GM23338 (cell line): ENCODE data around the gene CNOT6. TPM values are rescaled to one million over a fixed set of nuclear protein-coding genes. Genes with fewer than 3 reads are reported as not detected.

Experiments
- ATAC-seq: fragments of 200-7000 bp; cut with Tn5 transposase; 3 replicates; pipeline ENCODE4 v1.9.1; 2020
- DNase-seq: peaks from one replicate; pipeline ENCODE4 v3.0.0-alpha.2; 2015; ENCODE audit warnings: low spot score
- H2AFZ ChIP-seq: fragments of 200-600 bp; sonication (generic); 2 replicates; pipeline ENCODE4 v1.8.0; 2016; ENCODE audit warnings: antibody characterized with exemption, mild to moderate bottlenecking, moderate library complexity
- H3F3A ChIP-seq: fragments of 200-600 bp; sonication (generic); replicated peaks from 2 replicates; pipeline ENCODE4 v1.8.0; 2017; ENCODE audit warnings: antibody characterized with exemption, mixed run types, low read depth
- H3K27ac ChIP-seq: fragments of 200-600 bp; sonication (generic); 2 replicates; pipeline ENCODE4 v1.6.1; 2016; ENCODE audit warnings: low read depth
- H3K27me3 ChIP-seq: fragments of 200-600 bp; sonication (generic); 2 replicates; pipeline ENCODE4 v1.8.0; 2016; ENCODE audit warnings: mild to moderate bottlenecking, mixed run types, moderate library complexity; ENCODE audit not compliant: insufficient read depth
- H3K36me3 ChIP-seq: fragments of 200-600 bp; sonication (generic); 2 replicates; pipeline ENCODE4 v1.8.0; 2016; ENCODE audit warnings: mild to moderate bottlenecking; ENCODE audit not compliant: insufficient read depth
- H3K4me1 ChIP-seq: fragments of 200-600 bp; sonication (generic); 2 replicates; pipeline ENCODE4 v1.8.0; 2016; ENCODE audit warnings: mild to moderate bottlenecking, moderate library complexity; ENCODE audit not compliant: insufficient read depth
- H3K4me2 ChIP-seq: fragments of 200-600 bp; sonication (generic); 2 replicates; pipeline ENCODE4 v1.7.1; 2017; ENCODE audit warnings: mixed run types
- H3K4me3 ChIP-seq: fragments of 200-600 bp; sonication (generic); 2 replicates; pipeline ENCODE4 v1.6.1; 2016; ENCODE audit warnings: mixed run types
- H3K79me2 ChIP-seq: fragments of 200-600 bp; sonication (generic); replicated peaks from 2 replicates; pipeline ENCODE4 v1.8.0; 2017; ENCODE audit warnings: mild to moderate bottlenecking; ENCODE audit not compliant: insufficient read depth
- H3K9me2 ChIP-seq: fragments of 200-600 bp; sonication (generic); 2 replicates; pipeline ENCODE4 v1.8.0; 2017; ENCODE audit not compliant: insufficient read depth
- H4K20me1 ChIP-seq: fragments of 200-600 bp; sonication (generic); replicated peaks from 2 replicates; pipeline ENCODE4 v1.8.0; 2017; ENCODE audit warnings: mild to moderate bottlenecking; ENCODE audit not compliant: insufficient read depth
- H3K27ac Mint-ChIP-seq: 2 replicates; pipeline ENCODE4 v1.8.0; 2020; ENCODE audit warnings: inconsistent platforms, mild to moderate bottlenecking, moderate library complexity, mixed read lengths
- H3K27me3 Mint-ChIP-seq: 3 replicates; pipeline ENCODE4 v1.8.0; 2022; ENCODE audit warnings: low read depth, mild to moderate bottlenecking, moderate library complexity, mixed read lengths, inconsistent platforms; ENCODE audit not compliant: insufficient read depth, poor library complexity
- H3K36me3 Mint-ChIP-seq: 3 replicates; pipeline ENCODE4 v1.8.0; 2021; ENCODE audit warnings: low read depth, mild to moderate bottlenecking, inconsistent platforms, moderate library complexity, mixed read lengths
- H3K4me1 Mint-ChIP-seq: 3 replicates; pipeline ENCODE4 v1.8.0; 2020; ENCODE audit warnings: mild to moderate bottlenecking, inconsistent platforms, mixed read lengths
- H3K4me3 Mint-ChIP-seq: 3 replicates; pipeline ENCODE4 v1.8.0; 2021; ENCODE audit warnings: moderate library complexity, mild to moderate bottlenecking, inconsistent platforms, mixed read lengths
- H3K9me3 Mint-ChIP-seq: 3 replicates; pipeline ENCODE4 v1.8.0; 2020; ENCODE audit warnings: moderate library complexity, mild to moderate bottlenecking, inconsistent platforms, mixed read lengths
- CREB1 ChIP-seq: fragments of 250-450 bp; sonication (Bioruptor Pico); IDR thresholded peaks from 2 replicates; pipeline ENCODE4 v1.5.0; 2020; ENCODE audit warnings: low read depth, mild to moderate bottlenecking, moderate library complexity
- EZH2 ChIP-seq: fragments of 200-600 bp; sonication (generic); IDR thresholded peaks from one replicate; pipeline ENCODE4 v1.8.0; 2017; ENCODE audit warnings: antibody characterized with exemption, mild to moderate bottlenecking, low read depth; ENCODE audit not compliant: unreplicated experiment
- EZH2phosphoT487 ChIP-seq: fragments of 200-600 bp; sonication (generic); IDR thresholded peaks from one replicate; pipeline ENCODE4 v1.8.1; 2018; ENCODE audit warnings: antibody characterized with exemption; ENCODE audit not compliant: unreplicated experiment
- JUNB ChIP-seq: IDR thresholded peaks from one replicate; pipeline ENCODE4 v1.6.1; 2016; ENCODE audit warnings: antibody characterized with exemption; ENCODE audit not compliant: unreplicated experiment
- NANOG ChIP-seq: IDR thresholded peaks from 2 replicates; pipeline ENCODE4 v1.6.1; 2016; ENCODE audit warnings: antibody characterized with exemption, borderline replicate concordance
- STAT1 ChIP-seq: IDR thresholded peaks from one replicate; pipeline ENCODE4 v1.6.1; 2016; ENCODE audit warnings: antibody characterized with exemption; ENCODE audit not compliant: unreplicated experiment
- ZNF114 ChIP-seq: fragments of 250-450 bp; sonication (Bioruptor Pico); IDR thresholded peaks from 2 replicates; pipeline ENCODE4 v1.5.0; 2020; ENCODE audit warnings: mild to moderate bottlenecking, moderate library complexity
- ZNF331 ChIP-seq: fragments of 250-450 bp; sonication (Bioruptor Pico); IDR thresholded peaks from 2 replicates; pipeline ENCODE4 v1.5.0; 2020; ENCODE audit warnings: low read depth, mild to moderate bottlenecking, moderate library complexity
- polyA plus RNA-seq: library from polyadenylated mRNA; unstranded; fragments of >200 nt; fragmentation: Nextera tagmentation; extraction: Ambion mirVana; gene quantifications from 2 replicates; pipeline ENCODE4 v1.2.1, GENCODE V29; 2016
- total RNA-seq: library from RNA; depleted of rRNA; stranded (reverse); fragments of >200 nt; shearing (Covaris generic); gene quantifications from 2 replicates; pipeline ENCODE4 v1.2.3, GENCODE V29; 2014
- TF ChIP-seq, protein P1 (sequence below): IDR thresholded peaks from 2 replicates; pipeline ENCODE4 v1.6.1; 2016; ENCODE audit warnings: antibody characterized with exemption
- TF ChIP-seq, protein P2 (sequence below): IDR thresholded peaks from one replicate; pipeline ENCODE4 v1.6.1; 2018; ENCODE audit warnings: antibody characterized with exemption; ENCODE audit not compliant: unreplicated experiment
- TF ChIP-seq, protein P3 (sequence below), 2 experiments: fragments of 200-600 bp in 1 of 2; sonication (generic) in 1 of 2; conservative IDR thresholded peaks; 2 replicates each; pipeline versions ENCODE4 v1.5.1 to v1.6.1; 2016 to 2017; ENCODE audit warnings: antibody characterized with exemption in 2 of 2, low read depth in 2 of 2, mild to moderate bottlenecking in 2 of 2, moderate library complexity in 1 of 2

CNOT6 gene
- total and polyA plus RNA-seq, 2 experiments from 2014 or later, result 14.6 to 38.7 TPM

DNA sequence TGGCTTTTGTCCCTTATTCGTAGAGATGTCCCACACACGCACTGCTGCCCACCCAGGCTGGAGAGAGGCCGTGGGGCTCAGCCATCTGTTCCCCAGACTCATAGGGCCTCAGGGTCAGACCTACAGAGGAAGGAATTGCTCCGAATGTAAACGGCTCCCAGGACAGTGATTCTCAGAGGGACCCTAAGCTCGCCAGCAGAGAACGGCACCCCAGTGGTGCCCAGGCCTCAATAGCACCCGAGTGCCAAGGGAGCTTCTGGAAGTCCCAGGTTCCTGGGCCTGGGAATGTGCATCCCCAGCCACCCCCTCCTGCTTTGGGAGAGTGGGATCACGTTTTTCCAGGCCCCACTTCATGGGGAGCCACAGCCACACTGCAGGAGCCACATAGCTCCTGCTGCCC is 32.9 kb upstream of the CNOT6 start (continued):
- TF ChIP-seq, protein P1, sequence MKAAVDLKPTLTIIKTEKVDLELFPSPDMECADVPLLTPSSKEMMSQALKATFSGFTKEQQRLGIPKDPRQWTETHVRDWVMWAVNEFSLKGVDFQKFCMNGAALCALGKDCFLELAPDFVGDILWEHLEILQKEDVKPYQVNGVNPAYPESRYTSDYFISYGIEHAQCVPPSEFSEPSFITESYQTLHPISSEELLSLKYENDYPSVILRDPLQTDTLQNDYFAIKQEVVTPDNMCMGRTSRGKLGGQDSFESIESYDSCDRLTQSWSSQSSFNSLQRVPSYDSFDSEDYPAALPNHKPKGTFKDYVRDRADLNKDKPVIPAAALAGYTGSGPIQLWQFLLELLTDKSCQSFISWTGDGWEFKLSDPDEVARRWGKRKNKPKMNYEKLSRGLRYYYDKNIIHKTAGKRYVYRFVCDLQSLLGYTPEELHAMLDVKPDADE, result no peak
- TF ChIP-seq EZH2 (no peak), ZNF331 (CRISPR knock-in tag) (no peak), CREB1 (no peak), NANOG (no peak)
- TF ChIP-seq, protein P2, sequence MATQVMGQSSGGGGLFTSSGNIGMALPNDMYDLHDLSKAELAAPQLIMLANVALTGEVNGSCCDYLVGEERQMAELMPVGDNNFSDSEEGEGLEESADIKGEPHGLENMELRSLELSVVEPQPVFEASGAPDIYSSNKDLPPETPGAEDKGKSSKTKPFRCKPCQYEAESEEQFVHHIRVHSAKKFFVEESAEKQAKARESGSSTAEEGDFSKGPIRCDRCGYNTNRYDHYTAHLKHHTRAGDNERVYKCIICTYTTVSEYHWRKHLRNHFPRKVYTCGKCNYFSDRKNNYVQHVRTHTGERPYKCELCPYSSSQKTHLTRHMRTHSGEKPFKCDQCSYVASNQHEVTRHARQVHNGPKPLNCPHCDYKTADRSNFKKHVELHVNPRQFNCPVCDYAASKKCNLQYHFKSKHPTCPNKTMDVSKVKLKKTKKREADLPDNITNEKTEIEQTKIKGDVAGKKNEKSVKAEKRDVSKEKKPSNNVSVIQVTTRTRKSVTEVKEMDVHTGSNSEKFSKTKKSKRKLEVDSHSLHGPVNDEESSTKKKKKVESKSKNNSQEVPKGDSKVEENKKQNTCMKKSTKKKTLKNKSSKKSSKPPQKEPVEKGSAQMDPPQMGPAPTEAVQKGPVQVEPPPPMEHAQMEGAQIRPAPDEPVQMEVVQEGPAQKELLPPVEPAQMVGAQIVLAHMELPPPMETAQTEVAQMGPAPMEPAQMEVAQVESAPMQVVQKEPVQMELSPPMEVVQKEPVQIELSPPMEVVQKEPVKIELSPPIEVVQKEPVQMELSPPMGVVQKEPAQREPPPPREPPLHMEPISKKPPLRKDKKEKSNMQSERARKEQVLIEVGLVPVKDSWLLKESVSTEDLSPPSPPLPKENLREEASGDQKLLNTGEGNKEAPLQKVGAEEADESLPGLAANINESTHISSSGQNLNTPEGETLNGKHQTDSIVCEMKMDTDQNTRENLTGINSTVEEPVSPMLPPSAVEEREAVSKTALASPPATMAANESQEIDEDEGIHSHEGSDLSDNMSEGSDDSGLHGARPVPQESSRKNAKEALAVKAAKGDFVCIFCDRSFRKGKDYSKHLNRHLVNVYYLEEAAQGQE, result no peak

DNA sequence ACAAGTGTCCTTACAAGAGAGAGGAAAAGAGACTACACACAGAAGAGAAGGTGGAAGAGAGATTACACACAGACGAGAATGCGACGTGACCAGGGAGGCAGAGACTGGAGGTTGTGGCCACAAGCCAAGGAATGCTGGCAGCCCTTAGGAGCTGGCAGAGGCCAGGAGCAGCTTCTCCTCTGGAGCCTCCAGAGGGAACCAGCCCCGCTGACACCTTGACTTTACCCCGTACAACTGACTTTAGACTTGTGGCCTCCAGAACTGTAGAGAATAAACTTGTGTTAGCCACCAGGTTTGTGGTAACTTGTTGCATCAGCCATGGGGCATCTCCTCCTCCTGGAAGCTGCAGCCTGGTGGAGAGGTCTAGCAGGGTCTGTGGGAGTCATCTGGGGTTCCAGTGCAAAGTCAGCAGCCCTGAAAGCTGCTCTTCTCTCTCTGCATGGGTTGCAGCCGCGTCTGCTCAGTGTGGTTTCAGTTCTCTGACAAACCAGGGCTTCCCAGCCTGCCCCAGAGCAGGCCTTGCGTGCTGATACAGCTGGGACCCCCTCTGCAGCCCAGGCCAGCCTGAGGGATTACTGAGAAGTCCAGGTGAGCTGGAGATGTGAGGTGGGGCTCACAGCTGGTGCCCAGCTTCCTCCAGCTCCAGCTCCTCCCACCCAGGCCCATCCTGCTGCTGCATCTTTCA is 30.8 kb upstream of the CNOT6 start:
- H3K9me2 ChIP-seq, result no peaks in the 10 kb centered on the region
- Mint-ChIP-seq H3K36me3 (peaks cover 22% of the 10 kb centered on the region), H3K4me1 (no peaks in the 10 kb centered on the region; the same call in 2 of the 3 replicates), H3K27ac (no peak overlapping the region), H3K4me3 (no peak overlapping the region), H3K9me3 (peaks cover 28% of the 10 kb centered on the region), H3K27me3 (peaks cover 18% of the 10 kb centered on the region)
- H3K36me3 ChIP-seq, result peaks cover 4% of the 10 kb centered on the region; the same call in 1 of the 2 replicates
- DNase-seq, result no peak
- no peaks in the 10 kb centered on the region for H3F3A ChIP-seq
- no peak overlapping the region for H3K4me3 ChIP-seq
- no peak overlapping the region for H3K27ac ChIP-seq
- no peaks in the 10 kb centered on the region for H4K20me1 ChIP-seq
- no peak for ATAC-seq
- H3K79me2 ChIP-seq, result no peaks in the 10 kb centered on the region
- H3K4me1 ChIP-seq, result no peaks in the 10 kb centered on the region
- H3K27me3 ChIP-seq, result no peaks in the 10 kb centered on the region
- no peak overlapping the region for H3K4me2 ChIP-seq
- H2AFZ ChIP-seq, result no peak overlapping the region
- TF ChIP-seq STAT1 (no peak), JUNB (no peak), EZH2phosphoT487 (no peak), ZNF331 (CRISPR knock-in tag) (no peak), ZNF114 (CRISPR knock-in tag) (no peak), NANOG (no peak), EZH2 (no peak), CREB1 (no peak)
- TF ChIP-seq, protein P1, result no peak
- TF ChIP-seq, protein P3, sequence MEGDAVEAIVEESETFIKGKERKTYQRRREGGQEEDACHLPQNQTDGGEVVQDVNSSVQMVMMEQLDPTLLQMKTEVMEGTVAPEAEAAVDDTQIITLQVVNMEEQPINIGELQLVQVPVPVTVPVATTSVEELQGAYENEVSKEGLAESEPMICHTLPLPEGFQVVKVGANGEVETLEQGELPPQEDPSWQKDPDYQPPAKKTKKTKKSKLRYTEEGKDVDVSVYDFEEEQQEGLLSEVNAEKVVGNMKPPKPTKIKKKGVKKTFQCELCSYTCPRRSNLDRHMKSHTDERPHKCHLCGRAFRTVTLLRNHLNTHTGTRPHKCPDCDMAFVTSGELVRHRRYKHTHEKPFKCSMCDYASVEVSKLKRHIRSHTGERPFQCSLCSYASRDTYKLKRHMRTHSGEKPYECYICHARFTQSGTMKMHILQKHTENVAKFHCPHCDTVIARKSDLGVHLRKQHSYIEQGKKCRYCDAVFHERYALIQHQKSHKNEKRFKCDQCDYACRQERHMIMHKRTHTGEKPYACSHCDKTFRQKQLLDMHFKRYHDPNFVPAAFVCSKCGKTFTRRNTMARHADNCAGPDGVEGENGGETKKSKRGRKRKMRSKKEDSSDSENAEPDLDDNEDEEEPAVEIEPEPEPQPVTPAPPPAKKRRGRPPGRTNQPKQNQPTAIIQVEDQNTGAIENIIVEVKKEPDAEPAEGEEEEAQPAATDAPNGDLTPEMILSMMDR (conservative IDR thresholded peaks at IDR 0.05; ENCODE audit: low read depth in 2 of 2), result no peak
